HG03159 (cell line): ENCODE results near the gene NR3C2.

ENCODE experiments used
- ATAC-seq: cut with Tn5 transposase; IDR thresholded peaks from one replicate; pipeline ENCODE4 v1.9.1; 2021; ENCODE audit warnings: mild to moderate bottlenecking, moderate library complexity; ENCODE audit not compliant: unreplicated experiment

The NR3C2 gene

GRCh38 chr4:148266921-148267320 is 175.3 kb downstream of the NR3C2 start:
- ATAC-seq, result no peak

- no peak for ATAC-seq
These were observed 176.0 kb downstream of the NR3C2 start for GRCh38 chr4:148266240-148266639.

DNA sequence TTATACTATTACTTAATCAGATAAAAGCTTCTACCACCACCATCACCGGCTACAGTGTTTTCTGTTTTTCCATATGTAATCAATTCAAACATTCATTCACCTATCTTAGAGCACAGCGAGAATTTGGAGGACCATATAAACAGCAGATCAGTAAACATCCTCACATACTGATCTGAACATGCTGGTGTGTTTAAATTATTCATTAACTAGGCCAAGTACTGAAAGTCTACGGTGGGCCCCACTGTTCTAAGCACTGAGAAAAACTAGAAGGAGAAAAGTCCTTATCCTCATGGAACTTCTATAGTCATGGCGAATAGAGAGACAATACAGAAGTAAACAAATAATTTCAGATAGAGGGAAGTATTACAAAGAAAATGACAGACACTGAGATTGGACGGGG is 176.6 kb downstream of the NR3C2 start:
- no peak for ATAC-seq

DNA sequence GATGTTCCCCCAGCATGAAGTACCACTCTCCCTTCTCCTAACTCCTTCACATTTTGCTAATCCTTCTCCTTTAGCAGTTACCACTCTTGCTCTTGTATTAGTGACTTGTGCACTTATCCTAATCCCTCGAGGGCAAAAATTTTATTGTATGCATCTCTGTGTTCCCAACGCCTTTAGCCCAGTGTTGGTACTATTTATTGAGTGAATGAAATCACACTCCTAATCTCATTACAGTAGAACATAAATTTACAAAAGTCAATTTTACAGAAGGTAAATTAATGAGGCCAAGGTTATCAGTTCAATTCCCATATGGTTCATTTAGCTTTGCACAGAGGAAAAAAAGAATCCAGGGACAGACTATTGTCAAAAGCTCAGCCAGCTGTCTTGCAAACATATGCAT is 178.4 kb downstream of the NR3C2 start:
- no peak for ATAC-seq

DNA sequence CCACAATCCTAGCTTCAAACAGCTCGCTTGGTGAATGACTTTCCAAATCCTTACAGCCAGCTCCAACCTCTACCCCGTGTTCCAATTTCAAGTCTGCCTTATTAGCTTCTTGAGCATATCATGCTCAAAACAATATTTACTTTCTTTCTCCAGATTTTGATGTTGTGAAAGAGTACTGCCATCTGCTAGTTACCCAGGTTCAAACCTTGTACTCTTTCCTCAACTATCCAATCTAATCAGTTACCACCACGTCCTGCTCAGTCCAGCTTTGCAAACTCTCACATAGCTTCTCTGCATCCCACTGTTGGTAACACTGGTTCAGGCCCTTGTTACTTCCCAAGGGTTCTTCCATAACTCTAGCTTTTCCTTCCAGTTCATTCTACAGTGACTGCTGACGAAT is 179.1 kb downstream of the NR3C2 start:
- no peak for ATAC-seq

DNA sequence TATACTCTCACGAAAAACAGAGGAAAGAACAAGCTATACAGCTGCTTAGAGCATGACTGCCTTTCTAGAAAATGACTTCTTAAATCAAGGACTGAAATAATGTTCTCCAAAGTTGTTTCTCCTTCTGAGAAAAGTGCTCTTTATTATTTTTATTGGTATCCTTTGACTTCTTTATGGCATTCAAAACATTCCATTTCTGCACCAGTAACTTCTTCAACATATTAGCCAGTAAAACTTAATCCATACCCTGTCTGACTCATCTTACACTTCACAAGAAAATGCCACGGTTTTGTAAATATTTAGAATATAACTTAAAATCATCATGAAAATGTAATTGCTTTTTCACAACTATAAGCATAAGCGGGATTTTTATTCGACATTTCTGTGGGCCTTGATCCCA is 180.4 kb downstream of the NR3C2 start:
- no peak for ATAC-seq

DNA sequence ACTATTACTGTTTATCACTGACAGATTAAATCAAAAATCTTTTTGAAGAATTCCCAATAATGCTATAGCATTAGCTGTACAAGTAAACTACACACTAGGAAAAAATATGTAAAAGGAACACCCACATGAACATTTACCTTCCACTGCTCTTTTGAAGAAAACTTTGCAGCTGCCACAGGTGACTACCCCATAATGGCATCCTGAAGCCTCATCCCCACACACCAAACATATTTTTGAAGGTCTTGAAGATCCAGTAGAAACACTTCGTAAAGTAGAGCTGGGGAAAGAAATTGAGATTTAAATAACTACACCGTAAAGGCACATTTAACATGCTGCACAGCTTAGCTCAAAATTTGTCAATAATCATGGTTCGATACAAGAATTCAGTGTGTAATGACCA is 182.4 kb downstream of the NR3C2 start:
- no peak for ATAC-seq

DNA sequence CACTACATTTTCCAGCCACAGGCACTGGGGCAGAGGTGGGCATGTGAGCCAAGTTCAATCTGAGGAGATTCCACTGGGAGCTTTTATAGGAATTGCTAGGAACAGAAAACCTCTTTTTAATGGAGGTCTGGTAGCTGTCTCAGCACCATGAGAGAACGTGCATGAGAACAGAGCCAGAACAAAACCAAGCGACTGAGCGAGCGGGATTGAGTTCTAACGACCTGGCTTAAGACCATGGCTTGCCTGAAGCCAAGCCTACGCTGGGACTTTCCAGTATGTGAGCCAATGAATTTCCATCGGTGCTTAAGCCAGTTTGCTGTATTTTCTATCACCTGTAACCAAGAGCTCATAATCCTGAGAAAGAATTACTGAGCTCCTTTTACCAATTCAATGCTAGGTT is 183.7 kb downstream of the NR3C2 start:
- no peak for ATAC-seq

GRCh38 chr4:148255344-148255720 is 186.9 kb downstream of the NR3C2 start:
- no peak for ATAC-seq

GRCh38 chr4:148254621-148255343 is 187.4 kb downstream of the NR3C2 start:
- no peak for ATAC-seq

- ATAC-seq, result no peak
These were observed 188.4 kb downstream of the NR3C2 start for GRCh38 chr4:148253768-148254167.

GRCh38 chr4:148248824-148249223 is 193.4 kb downstream of the NR3C2 start:
- ATAC-seq, result no peak

DNA sequence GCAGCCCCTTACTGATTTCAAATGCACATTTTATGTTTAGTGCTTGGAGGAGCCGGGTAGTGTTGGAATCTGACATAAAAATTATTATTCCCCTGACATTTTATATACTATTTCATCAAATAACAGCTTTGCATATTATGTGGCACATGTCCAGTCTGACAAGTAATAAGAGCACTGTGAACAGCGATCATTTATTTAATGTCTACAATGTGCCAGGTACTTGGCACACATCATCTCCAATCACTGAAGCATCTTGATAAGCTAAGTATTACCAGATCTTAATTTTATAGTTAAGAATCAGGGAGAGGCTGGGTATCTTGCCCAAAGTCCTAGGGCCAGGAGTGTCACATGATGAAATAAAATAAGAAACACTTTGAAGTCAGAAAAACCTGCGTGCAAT is 197.2 kb downstream of the NR3C2 start:
- ATAC-seq, result no peak

DNA sequence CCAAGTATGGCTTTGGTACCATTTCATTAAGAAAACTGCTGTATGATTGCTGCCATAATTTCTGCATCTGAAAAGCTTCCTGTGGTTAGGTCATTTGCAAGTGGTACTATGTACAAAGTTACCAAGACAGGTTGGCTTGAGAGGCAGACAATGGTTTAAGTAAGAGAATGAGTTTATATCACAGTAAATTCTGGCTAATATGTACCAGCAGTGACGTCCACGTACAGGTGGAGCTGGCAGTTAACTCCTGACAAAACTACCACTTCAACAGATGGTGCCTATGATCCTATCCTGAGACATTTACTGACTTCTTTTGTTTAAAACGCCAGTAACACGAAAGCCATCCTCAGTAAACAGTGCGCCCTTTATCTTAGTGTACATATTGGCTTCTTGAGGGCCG is 198.4 kb downstream of the NR3C2 start:
- ATAC-seq, result no peak

- no peak for ATAC-seq
These were observed 202.0 kb downstream of the NR3C2 start for GRCh38 chr4:148240241-148240640.

DNA sequence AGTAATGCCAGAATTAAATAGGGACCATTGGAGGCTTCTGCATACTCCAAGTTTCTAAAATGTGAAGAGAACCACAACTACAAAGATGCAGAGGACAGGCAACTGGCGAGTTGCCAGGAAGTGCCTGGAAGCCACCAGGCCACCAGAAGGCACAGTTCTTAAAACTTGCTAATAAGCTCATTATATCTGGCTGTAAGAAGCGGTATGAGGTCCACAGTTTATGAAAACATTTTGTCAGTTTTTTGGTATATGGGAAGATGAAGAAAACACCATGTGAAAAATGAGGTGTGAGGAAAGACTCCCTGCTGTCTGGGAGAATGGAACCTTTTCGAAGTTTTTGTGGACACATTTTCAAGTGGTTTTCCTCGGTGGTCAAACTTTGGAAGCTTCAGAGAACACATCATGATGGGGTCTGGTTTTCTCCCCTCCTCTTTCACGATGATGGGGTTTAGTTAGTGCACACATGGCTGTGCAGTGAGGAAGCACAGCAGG is 202.7 kb downstream of the NR3C2 start:
- no peak for ATAC-seq

DNA sequence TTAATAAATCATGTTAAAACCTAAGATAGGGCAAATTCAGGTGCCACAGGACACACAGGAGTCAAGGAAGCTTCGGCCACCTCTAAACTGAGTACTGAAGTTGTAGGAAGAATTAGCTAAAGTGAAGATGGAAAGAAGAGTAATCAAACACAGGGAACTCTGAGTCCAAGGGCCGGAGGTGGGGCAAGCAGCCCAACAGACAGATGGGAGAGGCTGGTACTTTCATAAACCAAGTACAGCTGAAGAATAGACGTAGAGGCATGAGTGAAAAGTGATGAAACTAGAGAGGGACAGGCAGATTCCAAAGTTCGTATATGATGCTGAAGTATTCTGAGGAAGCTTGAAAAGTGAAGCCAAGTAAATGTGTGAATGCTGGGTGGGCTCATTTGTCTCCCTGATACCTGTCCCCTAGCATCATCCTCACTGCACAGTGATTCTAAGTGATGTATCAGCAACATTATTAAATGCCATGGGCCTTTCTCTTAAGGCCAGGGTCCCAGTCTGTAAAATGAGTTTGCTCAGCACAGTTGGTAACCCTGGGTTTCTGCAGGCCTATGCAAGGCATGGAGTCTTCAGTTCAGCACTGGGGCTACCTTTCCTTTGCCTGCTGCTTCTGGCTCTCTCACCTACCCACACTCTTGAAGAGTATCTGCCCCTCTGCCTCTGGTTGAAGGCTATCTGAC is 203.3 kb downstream of the NR3C2 start:
- no peak for ATAC-seq

- no peak for ATAC-seq
These were observed 204.1 kb downstream of the NR3C2 start for GRCh38 chr4:148238086-148238485.

DNA sequence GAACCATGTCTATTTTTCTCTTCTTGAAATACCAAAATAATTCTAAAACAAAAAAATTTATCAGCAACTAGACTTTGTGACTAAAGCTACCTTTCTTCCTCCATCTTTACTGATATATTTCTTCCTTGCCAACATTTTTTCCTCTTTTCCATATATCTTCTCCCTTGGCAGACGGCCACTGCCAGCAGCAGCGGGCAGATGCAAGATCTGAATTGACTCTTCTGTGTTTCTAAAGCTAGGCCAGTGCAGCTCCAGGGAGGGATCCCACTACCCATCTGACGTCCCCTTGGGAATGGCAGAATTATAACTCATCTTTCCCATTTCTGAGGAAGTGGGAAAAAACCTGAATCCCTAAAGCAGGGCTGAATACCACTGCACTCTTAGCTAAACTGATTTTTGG is 206.4 kb downstream of the NR3C2 start:
- no peak for ATAC-seq

DNA sequence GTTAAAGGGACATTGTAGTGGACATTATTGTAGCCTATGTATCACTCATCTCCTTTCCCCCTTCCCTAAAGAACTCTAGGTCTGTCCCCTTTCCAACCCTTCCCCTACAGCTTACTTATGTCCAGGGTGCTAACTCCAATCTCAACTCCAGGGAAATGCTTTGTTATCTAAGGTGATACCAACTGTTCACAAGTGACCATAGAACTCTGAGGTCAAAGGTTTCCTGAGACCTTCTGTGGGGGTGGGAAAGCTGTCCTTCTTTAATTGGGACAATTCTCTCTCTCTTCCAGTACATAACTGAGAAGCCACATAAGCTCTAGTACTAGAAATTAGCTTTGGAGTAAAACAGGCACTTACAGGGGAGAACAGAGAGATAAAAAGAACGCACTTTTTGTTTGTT is 212.4 kb downstream of the NR3C2 start:
- ATAC-seq, result no peak

- no peak for ATAC-seq
These were observed 213.2 kb downstream of the NR3C2 start for GRCh38 chr4:148229028-148229427.

DNA sequence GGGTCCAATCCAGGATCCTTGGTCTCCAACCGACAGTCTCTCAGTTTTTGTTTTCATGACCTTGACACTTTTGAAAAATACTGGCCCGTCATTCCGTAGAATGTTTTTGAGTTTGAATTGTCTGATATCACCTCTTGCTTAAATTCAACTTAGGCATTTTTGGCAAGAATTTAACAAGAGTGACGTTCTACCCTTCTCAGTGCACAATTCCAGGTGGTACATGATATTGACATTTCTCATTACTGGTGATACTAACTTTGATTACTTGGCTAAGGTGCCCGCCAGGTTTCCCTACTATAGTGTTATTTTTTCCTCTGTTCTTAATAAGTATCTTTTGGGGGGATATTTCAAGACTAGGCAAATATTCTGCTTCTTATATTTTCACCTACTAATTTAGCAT is 215.1 kb downstream of the NR3C2 start:
- ATAC-seq, result no peak

GRCh38 chr4:148226341-148226740 is 215.9 kb downstream of the NR3C2 start:
- no peak for ATAC-seq
